DND-41 (cell line): ENCODE results near the gene FADD.
A peak's percentile ranks its signal among the peaks of the same experiment; 100 is the strongest.

ENCODE experiments used
- ATAC-seq: fragments of 200-7000 bp; cut with Tn5 transposase; 3 replicates; pipeline ENCODE4 v1.9.1; 2021; ENCODE audit warnings: low read depth; ENCODE audit not compliant: insufficient read depth
- DNase-seq: peaks from one replicate; pipeline ENCODE4 v3.0.0-alpha.2; 2020
- H2AFZ ChIP-seq: 2 replicates; pipeline ENCODE4 v1.6.0; 2012; ENCODE audit warnings: low read depth, low read length
- H3K27ac ChIP-seq: 2 replicates; pipeline ENCODE4 v1.5.1; 2012; ENCODE audit warnings: low read length, inconsistent platforms
- H3K27me3 ChIP-seq: fragments of 200-600 bp; sonication (generic); 2 replicates; pipeline ENCODE4 v1.6.0; 2012; ENCODE audit warnings: low read length, mild to moderate bottlenecking, inconsistent platforms; ENCODE audit not compliant: insufficient read depth, poor library complexity
- H3K36me3 ChIP-seq: 2 replicates; pipeline ENCODE4 v1.5.1; 2012; ENCODE audit warnings: low read length, inconsistent platforms; ENCODE audit not compliant: insufficient read depth
- H3K4me1 ChIP-seq: 2 replicates; pipeline ENCODE4 v1.5.1; 2012; ENCODE audit warnings: mild to moderate bottlenecking, low read length; ENCODE audit not compliant: insufficient read depth
- H3K4me2 ChIP-seq: 2 replicates; pipeline ENCODE4 v1.6.0; 2012; ENCODE audit warnings: mild to moderate bottlenecking, moderate library complexity, low read length, inconsistent platforms; ENCODE audit not compliant: insufficient read depth
- H3K4me3 ChIP-seq, 2 experiments: fragments of 200-600 bp in 1 of 2; shearing (Covaris generic) in 1 of 2; 2 replicates each; pipeline ENCODE4 v1.5.1; 2012 to 2016; ENCODE audit warnings: inconsistent platforms in 2 of 2, low read length in 2 of 2, mild to moderate bottlenecking in 2 of 2, low read depth in 1 of 2, moderate library complexity in 1 of 2
- H3K79me2 ChIP-seq: 2 replicates; pipeline ENCODE4 v1.6.0; 2012; ENCODE audit warnings: low read length, inconsistent platforms; ENCODE audit not compliant: insufficient read depth
- H3K9ac ChIP-seq: 2 replicates; pipeline ENCODE4 v1.6.0; 2012; ENCODE audit warnings: low read depth, mild to moderate bottlenecking, inconsistent platforms, low read length, moderate library complexity
- H3K9me3 ChIP-seq: 2 replicates; pipeline ENCODE4 v1.5.1; 2012; ENCODE audit warnings: low read length, moderate library complexity, mild to moderate bottlenecking, inconsistent platforms; ENCODE audit not compliant: insufficient read depth, severe bottlenecking
- H4K20me1 ChIP-seq: 2 replicates; pipeline ENCODE4 v1.6.0; 2012; ENCODE audit warnings: low read length; ENCODE audit not compliant: insufficient read depth
- EZH2 ChIP-seq: IDR thresholded peaks from 3 replicates; pipeline ENCODE4 v1.6.1; 2012; ENCODE audit warnings: borderline replicate concordance, low read depth, mild to moderate bottlenecking, moderate library complexity, low read length, inconsistent platforms; ENCODE audit not compliant: severe bottlenecking
- TF ChIP-seq, protein P1 (sequence below): IDR thresholded peaks from 2 replicates; pipeline ENCODE4 v1.5.1; 2012; ENCODE audit warnings: borderline replicate concordance, low read length, moderate library complexity, mild to moderate bottlenecking; ENCODE audit not compliant: poor library complexity, severe bottlenecking; ENCODE audit errors: extremely low read depth

Gene FADD

DNA sequence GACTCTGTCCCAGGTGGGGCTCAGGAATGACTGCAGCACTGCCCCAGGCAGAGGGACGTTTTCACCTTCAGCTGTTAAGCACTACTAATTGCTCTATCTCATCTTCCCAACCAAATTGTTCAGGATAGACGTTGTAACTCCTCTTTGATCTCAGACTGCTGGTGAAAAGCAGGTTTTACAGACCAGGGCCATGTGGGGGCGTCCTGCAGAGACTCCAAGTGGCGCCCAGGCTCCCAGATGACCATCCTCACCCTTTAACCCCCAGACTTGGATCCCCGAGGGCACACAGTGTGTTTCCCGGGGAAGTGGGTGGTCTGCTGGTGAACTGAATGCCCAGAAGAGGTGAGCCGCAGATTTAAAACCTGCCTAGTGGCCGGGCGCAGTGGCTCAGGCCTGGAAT, 23.9 kb downstream of the FADD start:
- no peaks in the 10 kb centered on the region; the same call in 1 of the 2 replicates for H4K20me1 ChIP-seq
- H3K9ac ChIP-seq, result no peak overlapping the region
- no peaks in the 10 kb centered on the region for H3K79me2 ChIP-seq
- DNase-seq (no peak), ATAC-seq (no peak)
- TF ChIP-seq EZH2, result no peak
- TF ChIP-seq, protein P1, sequence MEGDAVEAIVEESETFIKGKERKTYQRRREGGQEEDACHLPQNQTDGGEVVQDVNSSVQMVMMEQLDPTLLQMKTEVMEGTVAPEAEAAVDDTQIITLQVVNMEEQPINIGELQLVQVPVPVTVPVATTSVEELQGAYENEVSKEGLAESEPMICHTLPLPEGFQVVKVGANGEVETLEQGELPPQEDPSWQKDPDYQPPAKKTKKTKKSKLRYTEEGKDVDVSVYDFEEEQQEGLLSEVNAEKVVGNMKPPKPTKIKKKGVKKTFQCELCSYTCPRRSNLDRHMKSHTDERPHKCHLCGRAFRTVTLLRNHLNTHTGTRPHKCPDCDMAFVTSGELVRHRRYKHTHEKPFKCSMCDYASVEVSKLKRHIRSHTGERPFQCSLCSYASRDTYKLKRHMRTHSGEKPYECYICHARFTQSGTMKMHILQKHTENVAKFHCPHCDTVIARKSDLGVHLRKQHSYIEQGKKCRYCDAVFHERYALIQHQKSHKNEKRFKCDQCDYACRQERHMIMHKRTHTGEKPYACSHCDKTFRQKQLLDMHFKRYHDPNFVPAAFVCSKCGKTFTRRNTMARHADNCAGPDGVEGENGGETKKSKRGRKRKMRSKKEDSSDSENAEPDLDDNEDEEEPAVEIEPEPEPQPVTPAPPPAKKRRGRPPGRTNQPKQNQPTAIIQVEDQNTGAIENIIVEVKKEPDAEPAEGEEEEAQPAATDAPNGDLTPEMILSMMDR, result peak; percentile 40
- no peaks in the 10 kb centered on the region for H3K36me3 ChIP-seq
- H3K9me3 ChIP-seq, result no peaks in the 10 kb centered on the region
- H3K4me2 ChIP-seq, result no peak overlapping the region
- H2AFZ ChIP-seq, result no peak overlapping the region
- H3K4me3 ChIP-seq, result no peak overlapping the region
- H3K27me3 ChIP-seq, result peaks cover 34% of the 10 kb centered on the region
- no peak overlapping the region for H3K27ac ChIP-seq
- no peaks in the 10 kb centered on the region for H3K4me1 ChIP-seq

DNA sequence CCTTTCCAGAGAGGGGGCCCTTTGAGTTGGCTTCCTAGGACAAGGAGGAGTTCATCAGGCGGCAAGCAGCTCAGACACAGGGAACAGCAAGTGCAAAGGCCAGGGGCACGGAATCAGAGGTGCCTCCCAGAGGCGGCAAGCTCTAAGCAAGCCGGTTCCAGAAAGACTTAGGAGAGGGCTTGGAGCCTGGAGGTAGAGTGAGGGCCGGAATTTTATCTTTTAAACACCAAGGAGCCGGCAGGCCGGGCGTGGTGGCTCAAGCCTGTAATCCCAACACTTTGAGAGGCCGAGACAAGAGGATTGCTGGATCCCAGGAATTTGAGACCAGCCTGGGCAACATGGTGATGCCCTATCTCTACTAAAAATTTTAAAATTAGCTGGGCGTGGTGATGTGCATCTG, 26.6 kb downstream of the FADD start:
- Histone ChIP-seq H3K9me3 (no peaks in the 10 kb centered on the region), H3K27ac (no peak overlapping the region), H4K20me1 (no peaks in the 10 kb centered on the region; the same call in 1 of the 2 replicates), H3K4me2 (no peak overlapping the region), H3K79me2 (no peaks in the 10 kb centered on the region), H3K27me3 (peaks cover 18% of the 10 kb centered on the region), H3K4me1 (no peaks in the 10 kb centered on the region), H3K9ac (no peak overlapping the region), H2AFZ (no peak overlapping the region), H3K36me3 (no peaks in the 10 kb centered on the region), H3K4me3 (no peak overlapping the region)
- DNase-seq (no peak), ATAC-seq (no peak)
- TF ChIP-seq EZH2, result no peak
- TF ChIP-seq, protein P1, result no peak

DNA sequence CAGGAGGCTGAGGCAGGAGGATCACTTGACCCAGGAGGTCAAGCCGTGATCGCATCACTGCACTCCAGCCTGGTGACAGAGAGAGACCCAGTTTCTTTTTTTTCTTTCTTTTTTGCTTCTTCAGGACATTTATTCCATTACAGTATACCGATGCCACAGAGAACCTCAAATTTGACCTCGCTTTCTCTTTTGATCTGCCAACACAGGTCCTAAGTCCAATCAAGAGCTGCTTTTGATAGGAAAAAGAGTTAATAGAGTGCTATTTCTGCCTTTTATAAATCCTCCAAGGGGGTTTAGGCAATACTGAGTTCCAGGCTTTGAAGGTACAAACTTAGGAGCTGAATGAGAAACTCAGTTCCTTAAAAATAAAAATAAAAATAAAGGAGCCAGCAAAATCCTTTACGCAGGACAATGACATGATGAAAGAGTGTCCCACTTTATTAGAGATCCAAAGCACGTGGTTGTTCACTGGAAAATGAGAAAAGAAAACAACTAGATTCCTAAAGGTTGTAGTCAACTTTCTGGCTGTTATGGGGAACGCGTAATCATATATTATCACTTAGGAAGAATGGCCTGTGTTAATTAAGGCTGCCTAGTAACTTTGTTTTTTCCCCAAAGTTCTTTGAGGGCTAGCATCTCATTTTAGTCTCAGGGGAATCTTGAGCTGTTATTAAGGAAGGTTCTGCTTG, 27.2 kb downstream of the FADD start:
- no peaks in the 10 kb centered on the region for H3K9me3 ChIP-seq
- no peak overlapping the region for H3K4me3 ChIP-seq
- H3K27me3 ChIP-seq, result peaks cover 17% of the 10 kb centered on the region
- no peak for TF ChIP-seq EZH2
- TF ChIP-seq, protein P1, result no peak
- H3K27ac ChIP-seq, result no peak overlapping the region
- no peak overlapping the region for H3K4me2 ChIP-seq
- ATAC-seq (no peak), DNase-seq (no peak)
- H2AFZ ChIP-seq, result no peak overlapping the region
- H4K20me1 ChIP-seq, result no peaks in the 10 kb centered on the region; the same call in 1 of the 2 replicates
- no peaks in the 10 kb centered on the region for H3K36me3 ChIP-seq
- H3K79me2 ChIP-seq, result no peaks in the 10 kb centered on the region
- no peak overlapping the region for H3K9ac ChIP-seq
- H3K4me1 ChIP-seq, result no peaks in the 10 kb centered on the region
